GM12872 (cell line): ENCODE data around the gene CD300E.

Experiments
- TF ChIP-seq, protein P1 (sequence below): IDR thresholded peaks from 3 replicates; pipeline ENCODE4 v1.5.1; 2011; ENCODE audit warnings: low read depth, mild to moderate bottlenecking, low read length, moderate library complexity; ENCODE audit not compliant: insufficient read depth

CD300E gene

GRCh38 chr17:74632617-74633016, 9.1 kb upstream of the CD300E start:
- TF ChIP-seq, protein P1, sequence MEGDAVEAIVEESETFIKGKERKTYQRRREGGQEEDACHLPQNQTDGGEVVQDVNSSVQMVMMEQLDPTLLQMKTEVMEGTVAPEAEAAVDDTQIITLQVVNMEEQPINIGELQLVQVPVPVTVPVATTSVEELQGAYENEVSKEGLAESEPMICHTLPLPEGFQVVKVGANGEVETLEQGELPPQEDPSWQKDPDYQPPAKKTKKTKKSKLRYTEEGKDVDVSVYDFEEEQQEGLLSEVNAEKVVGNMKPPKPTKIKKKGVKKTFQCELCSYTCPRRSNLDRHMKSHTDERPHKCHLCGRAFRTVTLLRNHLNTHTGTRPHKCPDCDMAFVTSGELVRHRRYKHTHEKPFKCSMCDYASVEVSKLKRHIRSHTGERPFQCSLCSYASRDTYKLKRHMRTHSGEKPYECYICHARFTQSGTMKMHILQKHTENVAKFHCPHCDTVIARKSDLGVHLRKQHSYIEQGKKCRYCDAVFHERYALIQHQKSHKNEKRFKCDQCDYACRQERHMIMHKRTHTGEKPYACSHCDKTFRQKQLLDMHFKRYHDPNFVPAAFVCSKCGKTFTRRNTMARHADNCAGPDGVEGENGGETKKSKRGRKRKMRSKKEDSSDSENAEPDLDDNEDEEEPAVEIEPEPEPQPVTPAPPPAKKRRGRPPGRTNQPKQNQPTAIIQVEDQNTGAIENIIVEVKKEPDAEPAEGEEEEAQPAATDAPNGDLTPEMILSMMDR: no peak

GRCh38 chr17:74631468-74632450, 8.2 kb upstream of the CD300E start:
- TF ChIP-seq, protein P1: no peak

- TF ChIP-seq, protein P1: no peak
These were observed 2.1 kb upstream of the CD300E start for GRCh38 chr17:74625661-74626060.

- TF ChIP-seq, protein P1: no peak
These were observed 593 bp upstream of the CD300E start for GRCh38 chr17:74624131-74624530.

GRCh38 chr17:74619077-74619673, 4.4 kb downstream of the CD300E start:
- TF ChIP-seq, protein P1: no peak

GRCh38 chr17:74618451-74618850, 5.1 kb downstream of the CD300E start:
- TF ChIP-seq, protein P1: no peak

- TF ChIP-seq, protein P1: no peak
These were observed 6.8 kb downstream of the CD300E start for GRCh38 chr17:74616696-74617095.
